WTC11 (cell line): ENCODE data around the gene CHCHD1. TPM values are rescaled to one million over a fixed set of nuclear protein-coding genes. Genes with fewer than 3 reads are reported as not detected.
A peak's percentile ranks its signal among the peaks of the same experiment; 100 is the strongest.

Source experiments
- ATAC-seq: fragments of 200-7000 bp; cut with Tn5 transposase; 2 replicates; pipeline ENCODE4 v1.10.0; 2021; ENCODE audit warnings: mild to moderate bottlenecking, moderate library complexity
- CTCF ChIA-PET: fragments of 300-600 bp; sonication (Branson Sonifier 250); formaldehyde crosslinking; loops from one replicate; lab custom pipeline; 2021; ENCODE audit warnings: antibody characterized with exemption; lab: Charles Lee
- POLR2A ChIA-PET: fragments of 350-600 bp; sonication (Branson Sonifier 250); formaldehyde crosslinking; loops from one replicate; lab custom pipeline; 2021; ENCODE audit warnings: antibody characterized with exemption; lab: Charles Lee
- DNase-seq: peaks from one replicate; pipeline ENCODE4 v3.0.0; 2021; ENCODE audit warnings: low spot score
- H3K27ac Mint-ChIP-seq: 2 replicates; pipeline ENCODE4 v1.8.0; 2021; ENCODE audit warnings: mixed read lengths
- H3K27me3 Mint-ChIP-seq: 2 replicates; pipeline ENCODE4 v1.8.0; 2021; ENCODE audit warnings: low read depth, mild to moderate bottlenecking, moderate library complexity, mixed read lengths
- H3K36me3 Mint-ChIP-seq: 2 replicates; pipeline ENCODE4 v1.8.0; 2021; ENCODE audit warnings: mixed read lengths
- H3K4me1 Mint-ChIP-seq: 2 replicates; pipeline ENCODE4 v1.8.0; 2022; ENCODE audit warnings: mixed read lengths
- H3K4me3 Mint-ChIP-seq: 2 replicates; pipeline ENCODE4 v1.8.0; 2021; ENCODE audit warnings: mild to moderate bottlenecking, moderate library complexity, mixed read lengths
- H3K9me3 Mint-ChIP-seq: 2 replicates; pipeline ENCODE4 v1.8.0; 2021; ENCODE audit warnings: mixed read lengths
- ARID4B ChIP-seq: sonication (generic); formaldehyde crosslinking; IDR thresholded peaks from 2 replicates; pipeline ENCODE4 v1.8.0; 2023; ENCODE audit warnings: missing genetic modification reagents, mild to moderate bottlenecking, borderline replicate concordance
- ATF6 ChIP-seq: sonication (generic); formaldehyde crosslinking; IDR thresholded peaks from 2 replicates; pipeline ENCODE4 v1.8.1; 2023; ENCODE audit warnings: mild to moderate bottlenecking, missing genetic modification reagents
- CBFB ChIP-seq: sonication (generic); formaldehyde crosslinking; IDR thresholded peaks from 2 replicates; pipeline ENCODE4 v1.8.1; 2022; ENCODE audit warnings: mild to moderate bottlenecking, low read depth, missing genetic modification reagents
- E2F1 ChIP-seq: sonication (generic); formaldehyde crosslinking; IDR thresholded peaks from 2 replicates; pipeline ENCODE4 v1.8.0; 2022; ENCODE audit warnings: mild to moderate bottlenecking, missing genetic modification reagents
- E2F5 ChIP-seq: sonication (generic); formaldehyde crosslinking; IDR thresholded peaks from 2 replicates; pipeline ENCODE4 v1.8.1; 2022; ENCODE audit warnings: mild to moderate bottlenecking, moderate library complexity, missing genetic modification reagents
- FOXP1 ChIP-seq: sonication (generic); formaldehyde crosslinking; IDR thresholded peaks from 2 replicates; pipeline ENCODE4 v1.8.0; 2022; ENCODE audit warnings: missing genetic modification reagents, mild to moderate bottlenecking, moderate library complexity, borderline replicate concordance
- MLX ChIP-seq: sonication (generic); formaldehyde crosslinking; IDR thresholded peaks from 2 replicates; pipeline ENCODE4 v1.8.1; 2023; ENCODE audit warnings: mild to moderate bottlenecking, missing genetic modification reagents, moderate library complexity
- NFYB ChIP-seq: sonication (generic); formaldehyde crosslinking; conservative IDR thresholded peaks from 2 replicates; pipeline ENCODE4 v1.8.0; 2022; ENCODE audit warnings: low read depth, missing genetic modification reagents
- USF1 ChIP-seq: sonication (generic); formaldehyde crosslinking; IDR thresholded peaks from 2 replicates; pipeline ENCODE4 v1.8.0; 2022; ENCODE audit warnings: mild to moderate bottlenecking, missing genetic modification reagents
- ZBTB21 ChIP-seq: sonication (generic); formaldehyde crosslinking; IDR thresholded peaks from 2 replicates; pipeline ENCODE4 v1.8.1; 2023; ENCODE audit warnings: mild to moderate bottlenecking, missing genetic modification reagents, borderline replicate concordance
- ZBTB43 ChIP-seq: sonication (generic); formaldehyde crosslinking; IDR thresholded peaks from 2 replicates; pipeline ENCODE4 v1.8.1; 2023; ENCODE audit warnings: mild to moderate bottlenecking, missing genetic modification reagents
- ZNF263 ChIP-seq: sonication (generic); formaldehyde crosslinking; IDR thresholded peaks from 2 replicates; pipeline ENCODE4 v1.8.1; 2022; ENCODE audit warnings: low read depth, mild to moderate bottlenecking, moderate library complexity, missing genetic modification reagents
- ZSCAN18 ChIP-seq: fragments of 250-450 bp; sonication (Bioruptor Pico); IDR thresholded peaks from 2 replicates; pipeline ENCODE4 v2.1.2; 2022; ENCODE audit warnings: mild to moderate bottlenecking, moderate library complexity
- total RNA-seq: library from RNA; stranded (reverse); gene quantifications from 3 replicates; pipeline ENCODE4 v1.2.3, GENCODE V29; 2021

The CHCHD1 gene
- total RNA-seq, 1 experiment from 2014 or later = 45.9 TPM

GRCh38 chr10:73785211-73785720 lies 3.4 kb downstream of the CHCHD1 start, which contains the start of gene ZSWIM8 (continued):
- TF ChIP-seq ATF6 (CRISPR knock-in tag) (no peak), E2F1 (CRISPR knock-in tag) (no peak), FOXP1 (CRISPR knock-in tag) (no peak), MLX (CRISPR knock-in tag) (no peak), ZBTB43 (no peak), ZSCAN18 (CRISPR knock-in tag) (no peak), NFYB (CRISPR knock-in tag) (peak; percentile 61), ZBTB21 (no peak), ZNF263 (CRISPR knock-in tag) (no peak), E2F5 (CRISPR knock-in tag) (0 out of 2 replicates have a peak, but pooled peaks have one; percentile 29)

GRCh38 chr10:73785721-73786511 lies 4.1 kb downstream of the CHCHD1 start:
- CTCF ChIA-PET = interaction anchor here (0.6 to 1.7 kb wide), 10 partner anchors 11 to 155 kb away, joined by 3 to 7 read pairs (median 4); a partner anchor contains a TSS
- no peaks in the 10 kb centered on the region for H3K9me3 Mint-ChIP-seq
- H3K27me3 Mint-ChIP-seq = no peaks in the 10 kb centered on the region
- H3K27ac Mint-ChIP-seq = peak overlapping the region; percentile 50
- peak; percentile 43 for DNase-seq
- H3K36me3 Mint-ChIP-seq = peaks cover 10% of the 10 kb centered on the region
- H3K4me1 Mint-ChIP-seq = peaks cover 24% of the 10 kb centered on the region
- TF ChIP-seq USF1 (CRISPR knock-in tag) (no peak), ZNF263 (CRISPR knock-in tag) (peak; percentile 68; the same call in 1 of the 2 replicates)
- peak overlapping the region; percentile 99 for H3K4me3 Mint-ChIP-seq
- POLR2A ChIA-PET = interaction anchor here (0.5 to 1.2 kb wide), 3 partner anchors 13 to 316 kb away, joined by 3 to 4 read pairs (median 3); a partner anchor contains a TSS
- peak; percentile 12 for ATAC-seq

GRCh38 chr10:73786512-73786885 lies 4.7 kb downstream of the CHCHD1 start:
- POLR2A ChIA-PET = interaction anchor here (0.5 to 1.2 kb wide), 4 partner anchors 14 to 316 kb away, joined by 3 to 5 read pairs (median 4); a partner anchor contains a TSS
- TF ChIP-seq ZNF263 (CRISPR knock-in tag) (no peak), CBFB (CRISPR knock-in tag) (no peak), ARID4B (CRISPR knock-in tag) (no peak)

More at GRCh38 chr10:73786512-73786885, 4.7 kb downstream of the CHCHD1 start:
- no peak for DNase-seq
- H3K4me3 Mint-ChIP-seq = peak overlapping the region; percentile 77
- H3K36me3 Mint-ChIP-seq = peaks cover 16% of the 10 kb centered on the region
- no peaks in the 10 kb centered on the region for H3K9me3 Mint-ChIP-seq
- CTCF ChIA-PET = interaction anchor here (0.6 to 1.7 kb wide), 8 partner anchors 12 to 154 kb away, joined by 3 to 7 read pairs (median 4); a partner anchor contains a TSS
- no peaks in the 10 kb centered on the region for H3K27me3 Mint-ChIP-seq
- no peak for ATAC-seq
- H3K4me1 Mint-ChIP-seq = peaks cover 20% of the 10 kb centered on the region
- peak overlapping the region; percentile 50 for H3K27ac Mint-ChIP-seq
